Effector CD8-positive, alpha-beta T cell (primary cell): ENCODE data around the gene MTA1.

Experiments used
- DNase-seq: peaks from one replicate; lab custom pipeline; 2025; lab: John Stamatoyannopoulos, UW

The MTA1 gene

DNA sequence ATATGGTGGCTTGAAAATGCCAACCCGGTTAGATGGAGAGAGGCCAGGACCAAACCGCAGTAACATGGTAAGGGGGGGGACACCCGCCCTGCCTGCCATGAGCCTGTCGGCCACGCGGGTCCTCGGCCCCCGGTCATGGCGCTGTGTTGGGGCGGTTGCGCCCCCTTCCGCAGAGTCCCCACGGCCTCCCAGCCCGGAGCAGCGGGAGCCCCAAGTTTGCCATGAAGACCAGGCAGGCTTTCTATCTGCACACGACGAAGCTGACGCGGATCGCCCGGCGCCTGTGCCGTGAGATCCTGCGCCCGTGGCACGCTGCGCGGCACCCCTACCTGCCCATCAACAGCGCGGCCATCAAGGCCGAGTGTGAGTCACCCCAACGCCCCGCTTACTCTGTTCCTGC lies 44.9 kb downstream of the MTA1 start:
- no peak for DNase-seq

DNA sequence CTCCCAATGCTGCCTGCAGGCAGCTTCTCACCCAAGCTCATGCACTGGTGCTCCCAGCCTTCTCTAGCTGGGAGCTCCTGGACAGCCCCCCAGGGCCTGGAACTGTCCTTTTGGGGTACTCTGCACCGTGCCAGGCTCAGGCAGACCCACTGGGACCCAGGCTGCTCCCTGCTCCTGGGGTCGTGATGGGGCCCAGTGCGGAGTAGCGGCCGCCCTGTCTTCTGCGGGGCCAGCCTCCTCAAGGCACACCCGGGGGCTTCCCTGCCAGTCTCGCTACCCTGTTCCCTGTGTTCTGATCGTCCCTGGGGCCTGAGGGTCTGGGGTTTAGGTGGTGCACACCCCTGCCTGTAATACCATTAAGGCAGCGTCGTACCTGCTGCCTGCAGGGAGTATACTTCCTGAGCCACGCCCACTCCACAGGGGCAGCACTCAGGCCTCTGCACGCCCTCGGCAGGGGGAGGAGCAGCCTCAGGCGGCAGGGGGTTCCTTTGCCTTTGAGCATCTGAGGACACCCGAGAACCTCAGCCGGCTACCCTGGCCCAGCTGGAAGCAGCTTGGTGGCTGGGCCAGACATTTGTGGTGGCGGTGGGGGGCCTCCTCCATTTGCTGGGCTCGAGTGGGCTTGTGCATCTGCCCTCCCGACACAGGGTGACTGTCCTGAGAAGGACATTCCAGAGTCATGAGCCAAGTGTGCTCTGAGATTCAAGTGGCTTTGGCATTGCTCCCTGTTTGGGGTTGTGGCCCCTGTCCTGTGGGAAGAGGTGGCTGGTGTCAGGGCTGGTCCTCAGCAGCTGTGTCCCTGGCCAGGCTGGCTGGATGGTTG lies 45.8 kb downstream of the MTA1 start:
- no peak for DNase-seq

DNA sequence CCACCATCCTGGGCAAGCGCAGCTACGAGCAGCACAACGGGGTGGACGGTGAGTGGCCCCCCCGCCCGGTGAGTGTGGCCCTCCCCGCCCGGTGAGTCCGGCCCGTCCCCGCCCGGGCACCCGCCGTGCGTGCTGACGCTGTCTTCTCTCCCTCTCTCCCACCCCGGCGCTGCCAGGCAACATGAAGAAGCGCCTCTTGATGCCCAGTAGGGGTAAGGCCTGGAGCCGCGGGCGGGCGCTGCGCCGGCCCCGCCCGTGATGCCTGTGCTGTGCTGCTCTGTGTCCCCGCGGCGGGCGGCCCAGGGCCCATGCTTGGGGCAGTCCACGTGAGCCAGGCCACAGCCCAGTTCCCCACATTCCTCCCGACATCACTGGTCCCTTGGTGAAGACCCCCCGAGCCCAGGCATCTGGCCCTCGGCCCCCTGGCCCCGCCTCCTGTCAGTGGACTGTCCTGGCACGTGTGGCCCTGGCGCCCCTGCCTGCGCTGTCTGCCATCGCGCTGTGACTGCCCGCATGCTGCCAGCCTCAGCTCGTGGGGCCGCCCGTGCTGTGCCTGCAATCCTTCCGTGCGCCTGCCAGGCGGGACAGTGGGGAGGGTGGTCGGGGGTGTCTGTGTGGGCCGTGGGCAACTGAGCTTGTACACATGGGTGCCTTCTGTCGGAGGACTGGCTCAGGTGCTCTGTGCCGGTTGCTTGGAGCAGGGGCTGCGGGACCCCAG lies 47.1 kb downstream of the MTA1 start:
- DNase-seq = no peak

DNA sequence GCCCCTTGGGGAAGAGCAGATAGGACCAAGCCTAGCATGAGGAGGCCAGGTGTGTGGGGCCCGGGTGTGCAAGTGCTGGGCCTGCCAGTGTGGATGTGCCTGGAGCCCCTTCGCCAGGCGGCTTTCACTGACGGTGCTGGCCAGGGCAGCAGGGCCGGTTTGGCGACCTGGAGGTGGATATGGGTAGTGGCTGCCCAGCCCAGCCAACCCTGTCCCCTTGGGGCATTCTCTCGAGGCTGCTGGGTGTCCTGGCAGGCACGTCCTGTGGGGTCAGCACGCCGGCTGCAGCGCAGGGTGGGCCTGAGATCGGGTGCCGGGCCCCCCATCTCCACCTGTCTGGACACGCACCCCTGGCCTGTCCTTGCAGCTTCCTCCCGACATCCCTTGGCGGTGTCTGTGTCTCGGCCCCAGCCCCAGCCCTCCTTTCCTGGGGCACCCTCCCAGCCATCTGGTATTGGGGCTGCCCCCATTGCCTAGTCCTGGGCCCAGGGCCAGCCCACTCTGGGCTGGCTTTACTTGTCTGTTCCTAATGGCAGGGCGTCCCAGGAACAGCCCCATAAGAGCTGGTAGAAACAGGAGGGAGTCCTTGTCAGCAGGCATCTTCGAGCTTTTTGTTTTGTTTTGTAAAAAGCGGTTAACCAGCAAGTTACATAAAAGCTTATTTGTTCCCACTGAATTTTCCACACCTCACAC lies 47.8 kb downstream of the MTA1 start:
- no peak for DNase-seq

DNA sequence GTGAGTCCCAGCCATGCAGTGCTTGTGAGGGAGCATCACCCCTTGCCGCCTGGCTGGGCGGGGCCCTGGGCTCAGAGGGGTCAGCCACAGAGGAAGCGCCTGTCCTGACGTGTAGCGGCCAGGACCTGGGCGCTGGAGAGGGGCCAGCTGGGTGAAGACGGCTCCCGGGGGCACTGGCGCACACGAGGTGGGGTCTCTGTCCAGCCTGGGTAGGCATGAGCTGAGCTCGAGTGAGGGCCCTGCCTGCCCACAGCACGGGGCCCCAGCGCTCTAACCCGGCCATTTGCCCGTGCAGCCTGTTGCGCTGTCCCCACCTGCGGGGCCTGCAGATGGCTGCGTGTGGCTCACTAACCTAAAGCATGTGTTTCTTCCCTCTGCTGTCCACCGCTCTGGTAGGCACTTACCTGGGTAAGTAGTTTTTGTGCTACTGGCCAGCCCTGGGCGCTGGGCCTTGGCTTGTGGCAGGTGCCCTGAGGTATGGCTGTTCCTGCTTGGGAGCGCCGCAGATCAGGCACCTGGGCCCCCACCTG lies 48.4 kb downstream of the MTA1 start:
- DNase-seq = no peak

DNA sequence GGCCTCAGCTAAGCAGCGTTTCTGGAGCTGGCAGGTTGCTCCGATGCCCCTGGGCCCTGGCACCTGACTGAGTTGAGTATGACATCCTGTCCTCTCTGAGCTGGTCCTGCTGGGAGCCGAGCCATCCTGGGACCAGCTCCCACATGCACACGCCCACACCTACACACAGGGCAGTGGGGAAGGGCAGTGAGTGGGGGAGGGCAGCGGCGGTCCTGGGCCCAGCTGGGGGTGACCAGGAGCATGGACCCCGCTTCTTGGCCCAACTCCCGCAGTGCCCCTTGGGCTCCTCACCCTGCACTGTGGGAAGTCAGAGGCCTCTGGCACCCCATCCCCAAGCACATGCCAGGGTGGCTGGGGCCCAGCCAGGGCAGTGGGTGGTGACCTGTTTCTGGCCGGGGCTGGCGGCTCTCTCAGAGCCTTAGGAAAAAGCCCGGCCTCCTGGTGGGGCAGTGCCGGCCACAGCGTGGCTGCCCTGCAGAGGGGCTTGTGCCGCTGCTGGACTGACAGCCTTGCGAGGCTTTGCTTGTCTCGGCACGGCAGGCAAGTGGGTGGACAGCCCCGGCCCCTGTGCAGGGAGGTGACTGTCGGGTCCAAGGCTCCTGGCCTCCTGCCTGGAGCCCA lies 49.1 kb downstream of the MTA1 start:
- DNase-seq = no peak

DNA sequence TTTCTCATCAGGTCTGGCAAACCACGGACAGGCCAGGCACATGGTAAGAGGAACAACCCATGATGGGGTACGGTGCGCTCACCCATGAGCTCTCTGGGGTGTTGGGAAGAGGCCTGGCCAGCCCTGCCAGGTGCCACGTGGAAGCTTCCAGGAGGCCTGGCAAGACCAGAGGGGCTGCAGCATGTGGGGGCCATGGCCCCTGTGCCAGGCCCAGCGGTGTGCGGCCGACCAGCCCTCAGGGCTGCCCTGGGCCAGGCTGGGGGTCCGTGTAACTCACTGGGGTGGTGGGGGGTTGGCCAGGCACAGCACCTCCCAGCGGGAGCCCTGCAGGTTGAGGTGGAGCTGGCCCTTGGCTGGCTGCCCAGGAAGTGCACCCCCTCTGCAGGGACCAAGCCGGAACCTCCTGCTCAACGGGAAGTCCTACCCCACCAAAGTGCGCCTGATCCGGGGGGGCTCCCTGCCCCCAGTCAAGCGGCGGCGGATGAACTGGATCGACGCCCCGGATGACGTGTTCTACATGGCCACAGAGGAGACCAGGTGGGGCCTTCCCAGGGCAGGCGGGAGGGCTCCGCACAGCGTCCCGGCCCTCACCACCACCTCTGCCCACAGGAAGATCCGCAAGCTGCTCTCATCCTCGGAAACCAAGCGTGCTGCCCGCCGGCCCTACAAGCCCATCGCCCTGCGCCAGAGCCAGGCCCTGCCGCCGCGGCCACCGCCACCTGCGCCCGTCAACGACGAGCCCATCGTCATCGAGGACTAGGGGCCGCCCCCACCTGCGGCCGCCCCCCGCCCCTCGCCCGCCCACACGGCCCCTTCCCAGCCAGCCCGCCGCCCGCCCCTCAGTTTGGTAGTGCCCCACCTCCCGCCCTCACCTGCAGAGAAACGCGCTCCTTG lies 50.1 kb downstream of the MTA1 start:
- no peak for DNase-seq

DNA sequence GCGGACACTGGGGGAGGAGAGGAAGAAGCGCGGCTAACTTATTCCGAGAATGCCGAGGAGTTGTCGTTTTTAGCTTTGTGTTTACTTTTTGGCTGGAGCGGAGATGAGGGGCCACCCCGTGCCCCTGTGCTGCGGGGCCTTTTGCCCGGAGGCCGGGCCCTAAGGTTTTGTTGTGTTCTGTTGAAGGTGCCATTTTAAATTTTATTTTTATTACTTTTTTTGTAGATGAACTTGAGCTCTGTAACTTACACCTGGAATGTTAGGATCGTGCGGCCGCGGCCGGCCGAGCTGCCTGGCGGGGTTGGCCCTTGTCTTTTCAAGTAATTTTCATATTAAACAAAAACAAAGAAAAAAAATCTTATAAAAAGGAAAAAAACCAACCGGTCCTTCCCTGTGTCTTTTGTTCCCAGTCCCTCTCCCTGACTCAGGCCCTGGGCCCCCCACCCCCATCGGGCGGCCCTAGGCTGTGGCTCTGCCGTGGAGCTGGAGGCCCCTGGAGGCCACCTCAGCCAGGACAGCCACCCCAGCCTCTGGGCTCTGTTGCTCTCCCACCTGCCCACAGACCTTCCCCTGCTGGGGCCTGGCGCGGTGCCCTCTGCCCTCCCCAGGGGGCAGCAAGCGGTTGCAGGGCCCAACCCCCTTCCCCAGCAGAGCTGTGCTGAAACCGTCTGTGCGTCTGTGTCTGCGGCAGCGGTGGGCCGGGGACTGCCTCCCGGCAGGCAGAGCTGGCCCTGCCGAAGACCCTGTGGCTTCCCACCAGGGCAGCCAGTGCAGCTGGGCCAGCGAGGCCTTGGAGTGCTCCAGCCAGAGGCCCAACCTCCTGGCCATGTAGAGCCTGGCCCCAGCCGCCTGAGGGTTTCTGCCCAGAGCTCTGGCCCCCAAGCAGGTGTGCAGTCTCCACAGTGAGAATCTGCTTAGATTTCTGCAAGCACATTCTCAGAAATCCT lies 51.0 kb downstream of the MTA1 start:
- no peak for DNase-seq

DNA sequence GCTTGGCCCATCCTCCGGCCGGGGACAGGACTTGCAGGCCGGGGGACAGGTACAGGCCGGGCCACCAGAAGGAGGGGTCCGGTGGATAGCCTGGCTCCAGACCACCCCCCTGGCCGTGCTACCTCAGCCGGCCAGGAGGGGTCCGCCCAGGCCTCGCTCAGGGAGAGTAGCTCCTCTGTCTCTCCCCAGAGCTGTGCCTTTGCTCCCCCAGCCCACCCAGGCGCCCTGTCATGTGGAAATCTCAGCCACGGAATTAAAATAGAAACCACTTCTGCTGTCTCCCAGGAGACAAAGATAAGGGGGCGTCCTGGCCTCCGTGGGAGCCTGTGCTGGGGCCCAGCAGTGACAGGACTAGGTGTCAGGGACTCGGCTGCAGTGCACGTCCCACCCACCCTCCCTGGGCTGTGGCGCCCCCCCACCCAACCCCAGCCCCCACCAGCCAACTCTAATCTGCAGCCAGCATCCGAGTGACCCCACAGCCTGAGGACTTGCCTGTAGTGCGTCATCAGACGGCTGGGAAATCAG lies 51.7 kb downstream of the MTA1 start:
- no peak for DNase-seq

DNA sequence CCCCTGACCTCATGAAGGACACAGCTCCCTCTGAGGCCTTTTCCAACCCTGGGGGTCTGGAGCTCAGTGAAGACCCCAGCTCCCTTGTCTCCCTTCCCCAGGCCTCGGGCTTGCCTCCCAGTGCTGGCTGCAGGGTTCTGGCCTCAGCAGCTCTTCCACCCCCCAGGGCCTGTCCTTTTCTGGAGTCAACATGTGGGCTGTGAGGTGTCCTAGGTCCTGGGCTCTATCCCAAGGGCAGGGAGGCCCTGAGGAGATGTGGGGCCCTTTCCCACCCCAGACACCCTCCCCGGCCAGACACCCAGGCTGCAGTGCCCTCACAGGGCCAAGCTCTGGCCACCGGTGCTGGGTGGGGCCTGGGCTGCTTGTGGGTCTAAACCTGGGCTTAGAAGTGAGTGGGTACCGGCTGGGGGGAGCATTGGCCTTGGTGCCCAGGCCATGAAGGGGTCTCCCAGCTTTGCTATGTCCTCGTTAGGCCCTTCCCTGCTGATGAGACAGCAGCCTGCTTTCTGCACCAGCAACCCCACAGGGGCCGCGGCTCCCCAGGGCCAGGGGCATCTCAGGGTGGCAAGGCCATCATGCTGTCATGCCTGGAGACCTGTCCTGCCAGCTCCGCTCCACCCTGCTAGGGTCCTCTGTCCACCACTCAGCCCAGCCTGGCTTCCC lies 52.3 kb downstream of the MTA1 start:
- no peak for DNase-seq

DNA sequence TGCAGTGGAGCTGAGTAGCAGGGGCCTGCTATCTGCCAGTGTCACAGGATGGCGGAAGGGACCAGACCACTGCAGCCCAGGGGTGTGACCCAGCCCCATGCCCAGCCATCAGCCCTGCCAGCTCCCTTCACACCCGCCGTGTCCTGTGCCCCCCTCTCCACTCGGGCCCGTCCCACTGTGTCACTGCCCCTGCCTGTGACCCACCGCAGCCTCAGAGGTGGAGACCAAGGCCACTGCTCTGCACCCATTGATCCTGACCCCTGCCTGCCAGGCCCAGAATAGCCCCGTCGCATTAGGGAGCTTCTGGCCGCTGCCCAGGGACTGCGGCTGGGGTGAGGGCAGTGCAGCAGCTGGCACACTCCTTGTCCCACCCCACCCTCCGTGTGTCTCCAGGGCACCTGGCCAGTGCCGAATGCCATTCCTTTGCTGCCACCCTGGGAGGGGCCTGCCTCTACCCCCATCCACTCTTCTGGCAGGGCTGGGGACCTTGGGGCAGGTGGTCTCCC lies 52.9 kb downstream of the MTA1 start:
- no peak for DNase-seq

DNA sequence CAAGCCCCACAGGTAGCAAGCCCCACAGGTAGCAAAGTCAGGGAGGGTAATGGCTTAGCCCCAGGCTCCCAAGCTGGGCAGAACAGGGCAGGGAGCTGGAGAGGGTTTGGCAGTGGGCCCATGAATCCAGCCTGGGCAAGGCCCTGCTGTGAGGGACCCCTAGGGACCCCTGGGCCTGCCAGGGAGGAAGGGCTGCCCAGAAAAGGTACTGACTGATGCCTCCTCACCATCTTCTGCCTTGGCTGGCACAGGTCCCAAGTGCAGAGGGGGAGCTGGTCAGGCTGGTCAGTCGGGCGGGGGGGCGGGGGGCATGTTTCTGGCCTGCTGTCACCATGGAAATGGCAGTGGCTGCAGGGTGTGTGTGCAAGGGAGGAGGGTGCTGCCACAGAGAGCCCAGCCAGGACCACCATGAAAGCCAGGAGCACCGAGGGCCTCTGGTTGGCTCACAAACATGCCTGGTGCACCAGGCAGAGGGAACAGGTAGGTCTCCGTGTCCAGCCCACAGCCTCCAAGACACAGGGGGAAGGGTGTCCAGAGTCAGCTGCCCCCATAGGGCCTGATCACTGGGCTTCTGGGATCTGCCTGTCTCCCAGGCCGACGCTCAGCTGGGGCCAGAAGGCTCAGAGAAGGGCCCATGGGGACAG lies 53.5 kb downstream of the MTA1 start:
- DNase-seq = no peak

DNA sequence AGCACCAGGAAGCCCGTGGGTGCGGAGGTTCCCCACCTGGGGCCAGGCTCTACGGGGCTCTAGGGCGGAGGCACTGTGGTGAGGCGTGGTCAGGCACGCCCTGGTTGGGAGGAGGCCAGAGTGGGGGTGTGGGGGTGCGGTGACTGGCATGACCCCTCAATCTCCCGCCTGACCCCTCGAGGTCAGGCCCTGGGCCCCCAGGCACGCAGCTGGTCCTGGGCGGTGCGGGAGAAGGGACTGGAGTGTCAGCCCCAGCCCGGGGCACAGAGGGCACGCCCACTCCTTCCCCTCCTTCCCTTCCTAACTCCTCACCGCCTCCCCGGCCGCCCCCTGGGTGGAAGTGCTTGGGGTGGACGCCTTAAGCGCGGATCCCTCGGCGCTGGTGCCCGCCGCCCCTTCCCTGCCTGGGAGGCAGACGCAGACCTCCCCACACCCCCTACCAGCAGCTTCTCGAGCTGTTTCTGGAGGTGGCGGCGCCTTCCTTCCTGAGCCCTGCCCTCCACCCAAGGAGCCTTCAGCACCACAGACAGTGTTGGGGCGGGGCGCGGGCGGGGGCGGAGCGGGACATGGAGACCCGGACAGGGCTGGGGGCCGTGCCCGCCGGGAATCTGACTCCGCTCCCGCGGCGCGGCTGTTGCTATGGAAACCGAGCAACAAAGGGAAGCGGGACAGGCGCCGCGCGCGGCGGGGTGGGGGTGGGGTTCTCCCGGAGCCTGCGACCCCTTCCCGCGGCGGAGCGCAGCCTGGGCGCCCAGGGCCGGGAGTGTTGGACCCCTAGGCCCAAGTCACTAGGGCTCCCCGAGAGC lies 54.3 kb downstream of the MTA1 start:
- DNase-seq = peak; percentile 71

DNA sequence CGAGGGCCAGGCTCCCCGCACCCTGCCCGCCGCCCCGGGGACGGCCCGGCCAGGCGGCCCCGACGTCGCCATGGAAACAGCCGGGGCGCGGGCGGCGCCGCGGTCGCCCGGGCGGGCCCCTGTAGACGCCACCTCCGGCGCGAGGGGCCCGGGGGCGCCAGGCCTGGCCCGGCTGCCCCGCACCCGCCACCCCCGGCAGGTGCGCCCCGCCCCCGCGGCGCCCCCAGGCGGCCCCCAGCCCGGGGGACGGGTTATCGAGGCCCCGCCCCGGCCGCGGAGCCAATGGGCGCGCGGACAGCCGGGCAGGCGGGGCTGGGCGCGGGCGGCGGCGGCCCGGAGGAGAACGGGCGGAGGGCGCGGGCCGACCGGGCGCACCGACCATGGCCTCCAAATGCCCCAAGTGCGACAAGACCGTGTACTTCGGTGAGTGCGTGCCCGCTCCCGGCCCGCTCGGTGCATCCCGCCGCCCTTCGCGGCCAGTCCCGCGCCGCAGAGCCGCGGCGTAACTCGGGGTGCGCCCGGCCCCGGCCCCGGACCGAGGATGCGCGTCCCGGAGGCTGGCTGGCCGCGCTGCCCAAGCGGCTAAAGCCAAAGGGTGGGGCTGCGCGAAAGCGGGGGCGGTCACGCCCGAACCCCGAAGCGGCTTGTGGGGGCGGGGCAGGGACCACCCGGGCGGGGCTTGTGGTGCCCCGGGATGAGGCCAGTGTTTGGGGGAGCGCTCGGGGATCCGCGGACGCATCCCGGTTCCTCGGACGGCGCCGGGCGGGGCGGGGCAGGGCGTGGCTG lies 55.0 kb downstream of the MTA1 start, which contains the start of gene CRIP2:
Gene CRIP2, plus strand, starts transcription at position 339 of the 786 bp plus-strand sequence. Its CDS starts 42 bp downstream, at position 381.
- peak; percentile 41 for DNase-seq

DNA sequence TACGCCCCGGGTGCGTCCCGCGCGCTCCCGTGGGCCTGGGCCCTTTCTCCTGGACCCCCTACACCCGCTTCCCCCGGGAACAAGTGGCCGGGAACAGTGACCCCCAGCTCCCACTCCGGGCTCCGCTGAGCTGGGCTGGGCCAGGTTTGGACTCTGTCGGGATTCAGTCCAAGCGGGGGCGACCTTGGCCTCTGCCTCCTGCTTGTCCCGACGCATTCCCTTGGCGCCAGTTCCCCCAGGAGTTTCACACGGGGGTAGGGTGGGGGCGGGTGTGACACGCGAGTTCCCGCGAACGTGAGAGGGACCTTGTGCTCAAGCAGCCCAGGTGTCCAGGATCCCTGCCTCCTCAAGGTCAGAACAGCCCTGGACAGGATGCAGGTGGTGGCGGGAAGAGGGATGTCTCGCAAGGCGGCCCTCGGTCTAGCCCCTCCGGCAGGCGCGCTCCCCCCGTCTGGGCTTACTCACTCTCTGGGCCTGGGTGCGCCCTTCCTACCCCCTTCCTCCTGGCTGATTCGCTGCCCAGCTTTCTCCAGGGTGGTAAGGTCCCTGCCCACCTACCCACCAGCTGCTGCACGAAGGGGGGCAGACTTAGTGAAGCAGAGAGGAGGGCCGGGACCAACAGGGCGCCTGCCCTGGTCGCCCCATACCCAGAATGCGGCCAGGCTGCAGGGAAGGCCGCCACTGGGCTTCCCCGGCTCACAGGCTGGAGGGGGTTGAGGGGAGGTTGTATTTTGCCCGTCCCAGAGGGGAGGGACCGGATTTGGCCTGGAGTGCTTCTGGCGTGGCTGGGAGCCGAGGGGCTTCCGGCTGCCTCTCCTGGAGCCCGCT lies 55.9 kb downstream of the MTA1 start:
- no peak for DNase-seq
